K562 (cell line): Measurements from ENCODE around the gene DGCR2. TPM values are rescaled to one million over a fixed set of nuclear protein-coding genes. Genes with fewer than 3 reads are reported as not detected.

Source experiments
- HCFC1 ChIP-seq: IDR thresholded peaks from 2 replicates; pipeline ENCODE4 v1.6.1; 2012; ENCODE audit warnings: low read depth, low read length, improper control_type of control experiment
- MECOM ChIP-seq: fragments of 250-450 bp; sonication (Bioruptor Pico); IDR thresholded peaks from 2 replicates; pipeline ENCODE4 v1.8.0; 2022; ENCODE audit warnings: inconsistent platforms
- NFE2L1 ChIP-seq: fragments of 450-650 bp; IDR thresholded peaks from 2 replicates; pipeline ENCODE4 v1.6.1; 2016; ENCODE audit warnings: missing genetic modification characterization, low read depth, mild to moderate bottlenecking, missing compliant biosample characterization, moderate library complexity, borderline replicate concordance
- SMARCA4 ChIP-seq: fragments of 450-650 bp; IDR thresholded peaks from 2 replicates; pipeline ENCODE4 v1.6.1; 2016
- SRSF1 ChIP-seq: fragments of 200-400 bp; formaldehyde crosslinking; IDR thresholded peaks from 2 replicates; pipeline ENCODE4 v1.6.1; 2017; ENCODE audit warnings: mild to moderate bottlenecking, low read depth, low read length, moderate library complexity
- TAL1 ChIP-seq: fragments of 450-650 bp; IDR thresholded peaks from 2 replicates; pipeline ENCODE4 v1.6.1; 2016; ENCODE audit warnings: mild to moderate bottlenecking
- ZNF316 ChIP-seq: fragments of 450-650 bp; IDR thresholded peaks from 2 replicates; pipeline ENCODE4 v1.6.1; 2016
- polyA plus RNA-seq, 8 experiments: library from polyadenylated mRNA; depleted of rRNA in 4 of 8; stranded (reverse) in 5 of 8; unstranded in 3 of 8; fragments of >200 nt; fragmentation: Nextera tagmentation in 2 of 8; fragmentation: Illumina TruSeq in 1 of 8; extraction: Ambion mirVana in 2 of 8; extraction: Trizol in 1 of 8; gene quantifications; 2 replicates each; pipeline versions ENCODE4 v1.2.1 to v1.2.3, GENCODE V29; 2011 to 2014; ENCODE audit warnings: inconsistent platforms in 1 of 8, missing spikeins in 1 of 8
- total RNA-seq, 7 experiments: library from RNA; depleted of rRNA in 6 of 7; stranded (reverse); fragments of >200 nt in 6 of 7; fragmentation: Illumina TruSeq in 2 of 7; extraction: Trizol in 2 of 7; gene quantifications; 2 replicates each; pipeline versions ENCODE4 v1.2.1 to v1.2.3, GENCODE V29; 2011 to 2021; ENCODE audit warnings: low replicate concordance in 1 of 7
- TF ChIP-seq, protein P1 (sequence below), 2 experiments: IDR thresholded peaks; 2 replicates each; pipeline ENCODE4 v1.6.1; 2012; ENCODE audit warnings: improper control_type of control experiment in 2 of 2, low read depth in 2 of 2, low read length in 2 of 2, borderline replicate concordance in 1 of 2
- TF ChIP-seq, protein P2 (sequence below), 2 experiments: fragments of 450-650 bp; formaldehyde crosslinking in 1 of 2; IDR thresholded peaks; 2 replicates each; pipeline versions ENCODE4 v1.4.0 to v1.6.1; 2014 to 2020; ENCODE audit warnings: mild to moderate bottlenecking in 2 of 2, borderline replicate concordance in 1 of 2, low read depth in 1 of 2
- TF ChIP-seq, protein P3 (sequence below): sonication (generic); formaldehyde crosslinking; IDR thresholded peaks from 2 replicates; pipeline ENCODE4 v1.9.0; 2022; ENCODE audit warnings: mild to moderate bottlenecking, missing genetic modification reagents
- TF ChIP-seq, protein P4 (sequence below): fragments of 450-650 bp; IDR thresholded peaks from 2 replicates; pipeline ENCODE4 v1.6.1; 2017; ENCODE audit warnings: antibody characterized with exemption
- TF ChIP-seq, protein P5 (sequence below), 2 experiments: fragments of 450-650 bp in 1 of 2; sonication (generic) in 1 of 2; formaldehyde crosslinking; conservative IDR thresholded peaks; 2 replicates each; pipeline versions ENCODE4 v1.4.0 to v1.8.1; 2020 to 2022; ENCODE audit warnings: mild to moderate bottlenecking in 1 of 2, missing genetic modification reagents in 1 of 2

DGCR2 gene
- total and polyA plus RNA-seq, 9 of the 15 experiments (the other 6 are each of a cell fraction or from before 2014, with no cell fraction given): 0.69 to 101 (median 56.4) TPM

DNA sequence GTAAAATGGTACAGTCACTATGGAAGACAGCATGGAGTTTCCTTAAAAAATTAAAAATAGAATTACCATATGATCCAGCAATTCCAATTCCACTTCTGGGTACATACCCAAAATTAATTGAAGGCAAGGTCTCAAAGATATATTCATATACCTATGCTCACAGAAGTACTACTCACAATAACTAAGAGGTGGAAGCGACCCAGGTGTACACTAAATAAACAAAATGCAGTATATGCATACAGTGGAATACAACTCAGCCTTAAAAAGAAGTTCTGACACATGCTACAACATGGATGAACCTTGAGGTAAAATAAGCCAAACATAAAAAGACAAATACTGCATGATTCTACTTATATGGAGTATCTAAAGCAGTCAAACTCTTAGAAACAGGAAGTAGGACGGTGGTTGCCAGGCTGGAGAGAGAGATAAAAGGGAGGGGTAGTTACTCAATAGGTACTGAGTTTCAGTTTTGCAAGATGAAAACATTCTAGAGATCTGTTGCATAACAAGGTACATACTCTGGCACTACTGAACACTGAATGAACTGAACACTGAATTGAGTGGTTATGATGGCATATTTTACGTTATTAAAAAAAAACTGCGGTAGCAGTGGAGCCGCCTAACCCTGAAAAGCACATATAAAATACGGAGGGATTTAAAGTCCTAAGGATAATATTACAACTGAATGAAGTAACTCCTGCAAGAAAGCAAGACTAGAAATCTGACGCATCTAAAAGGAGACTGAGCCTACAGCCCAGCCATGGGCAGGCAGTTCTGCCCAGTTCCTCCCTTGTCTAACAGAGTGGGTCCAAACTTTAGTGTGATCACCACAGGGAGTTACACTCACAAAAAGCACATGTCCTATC, 12.8 kb downstream of the DGCR2 start (continued):
- TF ChIP-seq, protein P1, sequence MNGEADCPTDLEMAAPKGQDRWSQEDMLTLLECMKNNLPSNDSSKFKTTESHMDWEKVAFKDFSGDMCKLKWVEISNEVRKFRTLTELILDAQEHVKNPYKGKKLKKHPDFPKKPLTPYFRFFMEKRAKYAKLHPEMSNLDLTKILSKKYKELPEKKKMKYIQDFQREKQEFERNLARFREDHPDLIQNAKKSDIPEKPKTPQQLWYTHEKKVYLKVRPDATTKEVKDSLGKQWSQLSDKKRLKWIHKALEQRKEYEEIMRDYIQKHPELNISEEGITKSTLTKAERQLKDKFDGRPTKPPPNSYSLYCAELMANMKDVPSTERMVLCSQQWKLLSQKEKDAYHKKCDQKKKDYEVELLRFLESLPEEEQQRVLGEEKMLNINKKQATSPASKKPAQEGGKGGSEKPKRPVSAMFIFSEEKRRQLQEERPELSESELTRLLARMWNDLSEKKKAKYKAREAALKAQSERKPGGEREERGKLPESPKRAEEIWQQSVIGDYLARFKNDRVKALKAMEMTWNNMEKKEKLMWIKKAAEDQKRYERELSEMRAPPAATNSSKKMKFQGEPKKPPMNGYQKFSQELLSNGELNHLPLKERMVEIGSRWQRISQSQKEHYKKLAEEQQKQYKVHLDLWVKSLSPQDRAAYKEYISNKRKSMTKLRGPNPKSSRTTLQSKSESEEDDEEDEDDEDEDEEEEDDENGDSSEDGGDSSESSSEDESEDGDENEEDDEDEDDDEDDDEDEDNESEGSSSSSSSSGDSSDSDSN (IDR thresholded peaks at IDR 0.05; ENCODE audit: borderline replicate concordance in 1 of 2, low read depth in 2 of 2, low read length in 2 of 2): no peak
- TF ChIP-seq ZNF316: no peak
- no peak for TF ChIP-seq NFE2L1 (tag)
- TF ChIP-seq MECOM (CRISPR knock-in tag): peak; percentile 63
- TF ChIP-seq, protein P2, sequence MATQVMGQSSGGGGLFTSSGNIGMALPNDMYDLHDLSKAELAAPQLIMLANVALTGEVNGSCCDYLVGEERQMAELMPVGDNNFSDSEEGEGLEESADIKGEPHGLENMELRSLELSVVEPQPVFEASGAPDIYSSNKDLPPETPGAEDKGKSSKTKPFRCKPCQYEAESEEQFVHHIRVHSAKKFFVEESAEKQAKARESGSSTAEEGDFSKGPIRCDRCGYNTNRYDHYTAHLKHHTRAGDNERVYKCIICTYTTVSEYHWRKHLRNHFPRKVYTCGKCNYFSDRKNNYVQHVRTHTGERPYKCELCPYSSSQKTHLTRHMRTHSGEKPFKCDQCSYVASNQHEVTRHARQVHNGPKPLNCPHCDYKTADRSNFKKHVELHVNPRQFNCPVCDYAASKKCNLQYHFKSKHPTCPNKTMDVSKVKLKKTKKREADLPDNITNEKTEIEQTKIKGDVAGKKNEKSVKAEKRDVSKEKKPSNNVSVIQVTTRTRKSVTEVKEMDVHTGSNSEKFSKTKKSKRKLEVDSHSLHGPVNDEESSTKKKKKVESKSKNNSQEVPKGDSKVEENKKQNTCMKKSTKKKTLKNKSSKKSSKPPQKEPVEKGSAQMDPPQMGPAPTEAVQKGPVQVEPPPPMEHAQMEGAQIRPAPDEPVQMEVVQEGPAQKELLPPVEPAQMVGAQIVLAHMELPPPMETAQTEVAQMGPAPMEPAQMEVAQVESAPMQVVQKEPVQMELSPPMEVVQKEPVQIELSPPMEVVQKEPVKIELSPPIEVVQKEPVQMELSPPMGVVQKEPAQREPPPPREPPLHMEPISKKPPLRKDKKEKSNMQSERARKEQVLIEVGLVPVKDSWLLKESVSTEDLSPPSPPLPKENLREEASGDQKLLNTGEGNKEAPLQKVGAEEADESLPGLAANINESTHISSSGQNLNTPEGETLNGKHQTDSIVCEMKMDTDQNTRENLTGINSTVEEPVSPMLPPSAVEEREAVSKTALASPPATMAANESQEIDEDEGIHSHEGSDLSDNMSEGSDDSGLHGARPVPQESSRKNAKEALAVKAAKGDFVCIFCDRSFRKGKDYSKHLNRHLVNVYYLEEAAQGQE (IDR thresholded peaks at IDR 0.05; ENCODE audit: borderline replicate concordance): peak; percentile 3; the same call in 1 of the 2 replicates
- TF ChIP-seq, protein P2 (CRISPR knock-in tag; IDR thresholded peaks at IDR 0.05; ENCODE audit: low read depth): no peak
- no peak for TF ChIP-seq SRSF1
- peak; percentile 95 for TF ChIP-seq TAL1
- TF ChIP-seq, protein P3, sequence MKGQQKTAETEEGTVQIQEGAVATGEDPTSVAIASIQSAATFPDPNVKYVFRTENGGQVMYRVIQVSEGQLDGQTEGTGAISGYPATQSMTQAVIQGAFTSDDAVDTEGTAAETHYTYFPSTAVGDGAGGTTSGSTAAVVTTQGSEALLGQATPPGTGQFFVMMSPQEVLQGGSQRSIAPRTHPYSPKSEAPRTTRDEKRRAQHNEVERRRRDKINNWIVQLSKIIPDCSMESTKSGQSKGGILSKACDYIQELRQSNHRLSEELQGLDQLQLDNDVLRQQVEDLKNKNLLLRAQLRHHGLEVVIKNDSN (CRISPR knock-in tag): no peak
- TF ChIP-seq, protein P4, sequence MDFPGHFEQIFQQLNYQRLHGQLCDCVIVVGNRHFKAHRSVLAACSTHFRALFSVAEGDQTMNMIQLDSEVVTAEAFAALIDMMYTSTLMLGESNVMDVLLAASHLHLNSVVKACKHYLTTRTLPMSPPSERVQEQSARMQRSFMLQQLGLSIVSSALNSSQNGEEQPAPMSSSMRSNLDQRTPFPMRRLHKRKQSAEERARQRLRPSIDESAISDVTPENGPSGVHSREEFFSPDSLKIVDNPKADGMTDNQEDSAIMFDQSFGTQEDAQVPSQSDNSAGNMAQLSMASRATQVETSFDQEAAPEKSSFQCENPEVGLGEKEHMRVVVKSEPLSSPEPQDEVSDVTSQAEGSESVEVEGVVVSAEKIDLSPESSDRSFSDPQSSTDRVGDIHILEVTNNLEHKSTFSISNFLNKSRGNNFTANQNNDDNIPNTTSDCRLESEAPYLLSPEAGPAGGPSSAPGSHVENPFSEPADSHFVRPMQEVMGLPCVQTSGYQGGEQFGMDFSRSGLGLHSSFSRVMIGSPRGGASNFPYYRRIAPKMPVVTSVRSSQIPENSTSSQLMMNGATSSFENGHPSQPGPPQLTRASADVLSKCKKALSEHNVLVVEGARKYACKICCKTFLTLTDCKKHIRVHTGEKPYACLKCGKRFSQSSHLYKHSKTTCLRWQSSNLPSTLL: no peak
- TF ChIP-seq, protein P5, sequence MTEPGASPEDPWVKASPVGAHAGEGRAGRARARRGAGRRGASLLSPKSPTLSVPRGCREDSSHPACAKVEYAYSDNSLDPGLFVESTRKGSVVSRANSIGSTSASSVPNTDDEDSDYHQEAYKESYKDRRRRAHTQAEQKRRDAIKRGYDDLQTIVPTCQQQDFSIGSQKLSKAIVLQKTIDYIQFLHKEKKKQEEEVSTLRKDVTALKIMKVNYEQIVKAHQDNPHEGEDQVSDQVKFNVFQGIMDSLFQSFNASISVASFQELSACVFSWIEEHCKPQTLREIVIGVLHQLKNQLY (CRISPR knock-in tag; conservative IDR thresholded peaks at IDR 0.05): peak; percentile 27 to 91; a peak in 1 of 4 replicates
- peak; percentile 23; the same call in 1 of the 2 replicates for TF ChIP-seq HCFC1
- peak; percentile 100 for TF ChIP-seq SMARCA4
